HUES48 (cell line): ENCODE measurements around the gene TMEM41A.

Experiments used
- H3K27ac ChIP-seq: one replicate; pipeline ENCODE4 v1.7.0; 2013; ENCODE audit warnings: low read depth, low read length, inconsistent platforms
- H3K27me3 ChIP-seq: 2 replicates; pipeline ENCODE4 v1.6.1; 2013; ENCODE audit warnings: mild to moderate bottlenecking, low read length; ENCODE audit not compliant: control insufficient read depth, insufficient read depth
- H3K36me3 ChIP-seq: 2 replicates; pipeline ENCODE4 v1.6.1; 2013; ENCODE audit warnings: low read length; ENCODE audit not compliant: control insufficient read depth, insufficient read depth
- H3K4me1 ChIP-seq: 2 replicates; pipeline ENCODE4 v1.6.1; 2013; ENCODE audit warnings: mild to moderate bottlenecking, low read length; ENCODE audit not compliant: control insufficient read depth, insufficient read depth
- H3K4me3 ChIP-seq: 2 replicates; pipeline ENCODE4 v1.5.1; 2013; ENCODE audit warnings: mild to moderate bottlenecking, low read depth, low read length
- H3K9ac ChIP-seq: 2 replicates; pipeline ENCODE4 v1.6.1; 2013; ENCODE audit warnings: mild to moderate bottlenecking, low read depth, low read length, moderate library complexity
- H3K9me3 ChIP-seq: 2 replicates; pipeline ENCODE4 v1.6.1; 2013; ENCODE audit warnings: low read length; ENCODE audit not compliant: control insufficient read depth, insufficient read depth

TMEM41A gene

DNA sequence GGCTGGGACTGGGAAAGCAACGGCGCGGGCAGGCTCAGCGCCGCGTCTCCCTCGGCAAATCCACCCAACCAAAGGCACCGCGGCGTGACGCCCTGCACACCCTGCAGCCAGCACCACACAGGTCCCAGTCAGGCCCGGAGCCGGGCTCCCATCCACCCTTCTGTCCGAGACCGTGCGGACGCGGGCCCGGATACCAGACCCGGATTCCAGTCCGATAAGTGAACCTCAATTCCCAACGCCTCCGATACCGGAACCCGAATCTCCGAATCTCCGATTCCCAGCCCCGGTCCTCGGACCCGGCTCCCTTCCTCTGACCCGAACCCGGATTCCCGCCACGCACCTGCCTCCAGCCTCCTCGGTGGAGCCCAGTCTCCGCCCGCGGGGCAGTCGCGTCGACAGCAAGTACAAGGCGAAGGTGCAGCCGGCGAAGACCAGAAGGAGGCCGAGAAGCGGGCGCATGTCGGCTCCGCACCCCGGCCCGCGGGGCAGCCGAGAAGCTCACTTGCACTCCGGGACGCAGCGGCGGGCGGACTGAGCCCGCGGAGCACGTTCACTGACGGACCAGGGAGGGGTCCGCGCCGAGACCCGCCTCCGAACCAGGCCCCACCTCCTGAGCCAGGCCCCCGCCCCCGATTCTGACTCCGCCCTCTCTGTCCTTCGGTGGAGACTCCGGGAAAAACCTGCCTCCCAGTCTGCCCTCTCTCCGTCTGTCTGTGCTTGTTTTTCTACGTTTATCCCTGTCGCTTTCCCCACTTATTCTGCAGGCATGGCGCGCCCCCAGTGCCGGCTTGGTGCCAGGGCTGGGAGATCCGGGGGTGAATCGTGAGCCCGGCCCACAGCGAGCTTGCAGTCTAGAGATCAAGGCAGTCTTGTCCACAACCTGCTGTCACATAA is at the start of gene TMEM41A:
TMEM41A (minus strand) TSS at position 533 of the 894 bp plus-strand sequence; CDS start at position 459, 74 bp downstream.
- H3K9me3 ChIP-seq, result no peaks in the 10 kb centered on the region
- H3K9ac ChIP-seq, result peak within 1 kb of the TSS; percentile 88
- no peaks in the 10 kb centered on the region for H3K4me1 ChIP-seq
- H3K27me3 ChIP-seq, result no peaks in the 10 kb centered on the region
- peak within 1 kb of the TSS; percentile 85 for H3K27ac ChIP-seq
- H3K4me3 ChIP-seq, result peak within 1 kb of the TSS; percentile 98
- peaks cover 30% of the 10 kb centered on the region for H3K36me3 ChIP-seq

GRCh38 chr3:185540695-185541094 is 41.9 kb upstream of the TMEM41A start:
- no peaks in the 10 kb centered on the region for H3K4me1 ChIP-seq
- H3K4me3 ChIP-seq, result no peak overlapping the region
- no peaks in the 10 kb centered on the region for H3K36me3 ChIP-seq
- no peaks in the 10 kb centered on the region for H3K27me3 ChIP-seq
- H3K9me3 ChIP-seq, result no peaks in the 10 kb centered on the region
- H3K9ac ChIP-seq, result no peak overlapping the region
- H3K27ac ChIP-seq, result no peak overlapping the region

- Histone ChIP-seq H3K27ac (no peak overlapping the region), H3K27me3 (no peaks in the 10 kb centered on the region), H3K9ac (no peak overlapping the region), H3K4me1 (no peaks in the 10 kb centered on the region), H3K9me3 (no peaks in the 10 kb centered on the region), H3K36me3 (no peaks in the 10 kb centered on the region), H3K4me3 (no peak overlapping the region)
These were observed 41.1 kb upstream of the TMEM41A start for GRCh38 chr3:185539934-185540333.

DNA sequence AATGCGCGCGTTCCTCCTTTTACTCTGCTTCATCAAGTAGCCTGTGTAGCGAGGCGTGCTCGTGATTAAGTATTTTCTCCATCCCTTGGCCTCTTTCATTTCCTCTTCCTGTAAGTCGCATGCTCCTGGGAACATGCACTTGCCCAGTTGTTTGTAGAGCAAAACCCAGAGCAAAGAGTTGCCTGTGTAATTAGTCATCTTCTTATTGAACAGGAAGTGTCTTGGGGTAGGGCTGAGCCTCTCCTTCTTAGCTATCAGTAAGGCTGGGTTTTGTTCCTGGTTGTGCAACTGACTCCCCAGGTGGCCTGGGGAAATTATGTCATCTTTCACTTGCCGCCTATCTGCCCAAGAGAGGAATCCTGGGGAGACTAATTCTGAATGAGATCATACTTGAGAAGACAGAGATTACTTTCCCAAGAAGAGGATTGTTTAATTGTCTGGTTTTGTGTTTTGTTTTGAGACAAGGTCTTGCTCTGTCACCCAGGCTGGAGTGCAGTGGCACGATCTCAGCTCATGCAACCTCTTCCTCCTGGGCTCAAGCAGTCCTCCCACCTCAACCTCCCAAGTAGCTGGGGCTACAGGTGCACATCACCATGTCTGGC is 38.6 kb upstream of the TMEM41A start:
- H3K27me3 ChIP-seq, result no peaks in the 10 kb centered on the region
- H3K9me3 ChIP-seq, result no peaks in the 10 kb centered on the region
- no peak overlapping the region for H3K9ac ChIP-seq
- H3K27ac ChIP-seq, result no peak overlapping the region
- H3K4me1 ChIP-seq, result no peaks in the 10 kb centered on the region
- no peak overlapping the region for H3K4me3 ChIP-seq
- no peaks in the 10 kb centered on the region for H3K36me3 ChIP-seq

GRCh38 chr3:185534511-185534910 is 35.7 kb upstream of the TMEM41A start:
- H3K27ac ChIP-seq, result no peak overlapping the region
- no peaks in the 10 kb centered on the region for H3K36me3 ChIP-seq
- no peaks in the 10 kb centered on the region for H3K27me3 ChIP-seq
- no peak overlapping the region for H3K4me3 ChIP-seq
- no peaks in the 10 kb centered on the region for H3K4me1 ChIP-seq
- no peaks in the 10 kb centered on the region for H3K9me3 ChIP-seq
- H3K9ac ChIP-seq, result no peak overlapping the region

DNA sequence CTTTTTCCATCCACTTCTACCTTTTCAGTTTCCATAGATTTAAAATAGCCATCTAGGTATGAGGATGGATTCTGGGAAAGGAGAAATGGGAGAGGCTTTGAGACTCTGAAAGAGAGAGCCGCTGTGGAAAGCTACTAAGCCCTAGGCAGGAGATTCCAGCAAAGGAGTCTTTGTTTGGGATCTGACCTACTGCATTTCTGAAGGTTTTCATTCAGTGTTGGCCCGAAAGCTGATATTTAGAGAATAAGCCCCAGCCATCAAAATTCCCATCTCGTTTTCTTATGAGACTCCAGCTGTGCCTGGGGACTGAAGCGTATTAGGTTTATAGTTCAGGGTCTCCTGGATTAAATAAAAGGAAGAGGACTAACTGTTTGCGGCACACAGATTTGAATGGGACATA is 34.1 kb upstream of the TMEM41A start:
- H3K9me3 ChIP-seq, result no peaks in the 10 kb centered on the region
- no peak overlapping the region for H3K9ac ChIP-seq
- H3K4me1 ChIP-seq, result no peaks in the 10 kb centered on the region
- no peaks in the 10 kb centered on the region for H3K36me3 ChIP-seq
- H3K27me3 ChIP-seq, result no peaks in the 10 kb centered on the region
- H3K4me3 ChIP-seq, result no peak overlapping the region
- no peak overlapping the region for H3K27ac ChIP-seq

DNA sequence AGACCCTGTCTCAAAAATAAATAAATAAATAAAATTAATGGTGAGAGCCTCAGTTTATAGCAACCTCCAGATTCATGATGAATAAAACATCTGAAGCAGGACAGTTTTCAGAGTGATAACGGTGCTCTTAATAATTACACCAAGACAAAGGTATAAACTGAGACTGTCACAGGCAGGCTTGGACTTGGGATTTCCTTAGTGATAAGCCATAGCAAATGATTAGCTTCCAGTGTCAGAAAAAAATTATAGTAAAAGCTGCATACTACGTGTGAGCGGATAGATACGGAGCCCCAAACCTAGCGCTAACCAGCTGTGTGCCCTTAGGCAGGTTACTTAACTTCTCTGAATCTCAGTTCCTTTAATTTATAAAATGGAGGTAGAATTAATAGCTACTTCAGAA is 32.0 kb upstream of the TMEM41A start:
- H3K36me3 ChIP-seq, result no peaks in the 10 kb centered on the region
- no peak overlapping the region for H3K4me3 ChIP-seq
- H3K9ac ChIP-seq, result no peak overlapping the region
- no peaks in the 10 kb centered on the region for H3K9me3 ChIP-seq
- no peaks in the 10 kb centered on the region for H3K4me1 ChIP-seq
- no peak overlapping the region for H3K27ac ChIP-seq
- no peaks in the 10 kb centered on the region for H3K27me3 ChIP-seq

GRCh38 chr3:185528532-185528931 is 29.7 kb upstream of the TMEM41A start:
- Histone ChIP-seq H3K9ac (no peak overlapping the region), H3K27ac (no peak overlapping the region), H3K27me3 (no peaks in the 10 kb centered on the region), H3K4me3 (no peak overlapping the region), H3K4me1 (no peaks in the 10 kb centered on the region), H3K36me3 (no peaks in the 10 kb centered on the region), H3K9me3 (no peaks in the 10 kb centered on the region)

DNA sequence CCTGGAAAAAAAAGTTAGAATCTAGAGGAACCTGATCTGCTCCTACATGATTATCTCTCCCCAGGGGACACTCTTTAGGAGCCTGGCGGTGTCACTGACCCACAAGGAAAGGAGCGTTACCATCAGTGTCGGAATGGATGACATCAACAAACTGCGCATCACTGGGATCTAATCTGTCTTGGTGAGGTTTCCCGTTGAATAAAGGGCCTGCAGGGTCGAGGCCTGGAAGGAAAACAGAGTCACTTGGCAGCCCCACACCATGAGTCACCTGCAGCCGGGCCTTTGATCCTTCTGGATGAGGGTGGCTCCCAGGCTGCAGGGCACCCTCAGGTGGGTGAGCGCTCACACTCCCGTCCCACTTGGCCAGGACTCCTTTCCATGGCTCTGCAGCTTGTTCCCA is 28.5 kb upstream of the TMEM41A start:
- Histone ChIP-seq H3K9ac (no peak overlapping the region), H3K27me3 (no peaks in the 10 kb centered on the region), H3K4me3 (no peak overlapping the region), H3K36me3 (no peaks in the 10 kb centered on the region), H3K9me3 (no peaks in the 10 kb centered on the region), H3K27ac (no peak overlapping the region), H3K4me1 (no peaks in the 10 kb centered on the region)

DNA sequence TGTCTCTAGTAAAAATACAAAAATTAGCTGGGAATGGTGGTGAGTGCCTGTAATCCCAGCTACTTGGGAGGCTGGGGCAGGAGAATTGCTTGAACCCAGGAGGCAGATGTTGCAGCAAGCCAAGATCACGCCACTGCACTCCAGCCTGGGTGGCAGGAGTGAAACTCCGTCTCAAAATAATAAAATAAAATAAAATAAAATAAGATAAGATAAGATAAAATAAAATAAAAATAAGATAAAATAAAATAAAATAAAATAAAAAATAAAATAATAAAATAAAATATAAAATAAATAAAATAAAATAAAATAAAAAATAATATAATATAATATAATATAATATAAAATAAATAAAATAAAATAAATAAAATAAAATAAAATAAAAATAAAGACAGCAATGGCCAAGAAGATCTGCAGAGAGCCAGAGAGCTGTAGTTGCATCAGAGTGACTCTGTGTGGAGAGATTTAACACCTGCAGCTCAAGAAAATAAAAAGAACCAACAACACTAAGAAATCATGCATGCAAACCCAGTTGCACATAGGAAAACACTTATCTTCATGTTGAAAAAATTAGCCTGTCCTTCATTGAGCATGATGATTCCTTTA is 27.6 kb upstream of the TMEM41A start:
- no peaks in the 10 kb centered on the region for H3K27me3 ChIP-seq
- no peak overlapping the region for H3K27ac ChIP-seq

More for the DNA sequence above, 27.6 kb upstream of the TMEM41A start:
- Histone ChIP-seq H3K36me3 (no peaks in the 10 kb centered on the region), H3K4me3 (no peak overlapping the region), H3K9ac (no peak overlapping the region), H3K4me1 (no peaks in the 10 kb centered on the region), H3K9me3 (no peaks in the 10 kb centered on the region)
